Measurements from ENCODE around the gene PPM1E.
"Not testable (repeated sequence)": the region's sequence is repeated elsewhere in the genome, so short reads cannot be mapped to it uniquely, and the experiment has no call there.

PPM1E gene

GRCh38 chr17:58789831-58790230 lies 34.2 kb downstream of the PPM1E start:
- Mint-ChIP-seq H3K27me3 (peaks cover 6% of the 10 kb centered on the region), H3K4me1 (no peaks in the 10 kb centered on the region), H3K27ac (no peak overlapping the region), H3K9me3 (peaks cover 3% of the 10 kb centered on the region), H3K4me3 (no peak overlapping the region), H3K36me3 (no peaks in the 10 kb centered on the region)
- CTCF ChIA-PET = no interaction called here
- no peak for DNase-seq

- H3K9me3 Mint-ChIP-seq, H3K36me3 Mint-ChIP-seq, H3K27me3 Mint-ChIP-seq, DNase-seq, H3K4me1 Mint-ChIP-seq, CTCF ChIA-PET, H3K4me3 Mint-ChIP-seq, H3K27ac Mint-ChIP-seq: not testable (repeated sequence)
Measured at GRCh38 chr17:58794508-58794907, 38.9 kb downstream of the PPM1E start.

DNA sequence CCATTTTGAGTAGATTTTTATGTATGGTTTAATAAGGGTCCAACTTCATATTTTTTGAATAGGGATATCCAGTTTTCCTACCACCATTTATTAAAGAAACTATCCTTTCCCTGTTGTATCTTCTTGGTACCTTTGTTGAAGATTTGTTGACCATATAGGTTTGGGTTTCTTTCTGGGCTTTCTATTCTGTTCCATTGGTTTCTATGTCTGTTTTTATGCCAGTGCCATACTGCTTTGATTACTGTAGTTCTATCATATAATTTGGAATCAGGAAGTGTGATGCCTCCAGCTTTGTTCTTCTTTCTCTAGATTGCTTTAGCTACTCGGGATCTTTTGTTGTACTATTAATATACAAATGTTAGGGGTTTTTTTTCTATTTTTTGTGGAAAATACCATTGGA lies 46.5 kb downstream of the PPM1E start:
- Mint-ChIP-seq H3K36me3 (no peaks in the 10 kb centered on the region), H3K27ac (no peak overlapping the region), H3K27me3 (peaks cover 21% of the 10 kb centered on the region), H3K9me3 (no peaks in the 10 kb centered on the region), H3K4me1 (no peaks in the 10 kb centered on the region), H3K4me3 (no peak overlapping the region)
- DNase-seq = no peak
- CTCF ChIA-PET = no interaction called here

- Mint-ChIP-seq H3K4me3 (no peak overlapping the region), H3K9me3 (no peaks in the 10 kb centered on the region), H3K36me3 (no peaks in the 10 kb centered on the region), H3K27ac (no peak overlapping the region), H3K4me1 (no peaks in the 10 kb centered on the region), H3K27me3 (peaks cover 18% of the 10 kb centered on the region)
- CTCF ChIA-PET = no interaction called here
- DNase-seq = no peak
Measured at GRCh38 chr17:58806046-58806445, 50.4 kb downstream of the PPM1E start.

DNA sequence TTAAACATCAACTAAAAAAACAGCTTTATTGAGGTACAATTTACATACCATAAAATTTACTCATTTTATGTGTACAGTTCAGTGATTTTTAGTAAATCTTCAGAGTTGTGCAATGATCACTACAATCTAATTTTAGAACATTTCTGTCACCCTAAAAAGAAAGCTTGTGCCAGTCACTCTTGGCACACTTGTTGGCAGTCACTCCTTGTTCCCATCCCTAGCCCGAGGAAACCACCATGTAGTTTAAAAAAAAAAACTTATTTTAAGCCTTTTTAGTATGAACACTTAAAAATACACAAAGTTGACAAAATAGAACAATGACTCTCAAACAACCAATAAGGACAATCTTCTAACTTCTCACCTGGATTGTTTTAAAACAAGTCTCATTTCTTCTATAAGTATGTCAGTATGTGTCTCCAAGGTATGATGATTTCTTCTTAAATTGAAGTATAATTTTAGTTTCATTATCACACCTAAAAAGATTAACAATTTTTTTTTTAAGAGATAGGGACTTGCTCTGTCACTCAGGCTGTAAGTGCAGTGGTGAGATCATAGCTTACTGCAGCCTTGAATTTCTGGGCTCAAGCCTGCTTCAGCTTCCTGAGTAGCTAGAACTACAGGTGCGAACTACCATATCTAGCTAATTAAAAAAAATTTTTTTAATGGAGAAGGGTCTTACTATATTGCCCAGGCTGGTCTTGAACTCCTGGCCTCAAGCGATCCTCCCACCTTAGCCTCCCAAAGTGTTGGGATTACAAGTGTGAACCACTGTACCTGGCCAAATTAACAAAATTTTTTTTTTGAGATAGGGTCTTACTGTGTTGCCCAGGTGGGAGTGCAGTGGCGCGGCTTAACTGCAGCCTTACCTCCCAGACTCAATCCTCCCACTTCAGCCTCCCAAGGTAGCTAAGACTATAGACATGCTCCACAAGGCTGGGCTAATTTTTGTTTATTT lies 53.2 kb downstream of the PPM1E start:
- no peak overlapping the region for H3K27ac Mint-ChIP-seq
- CTCF ChIA-PET = no interaction called here
- H3K4me1 Mint-ChIP-seq = no peaks in the 10 kb centered on the region
- H3K36me3 Mint-ChIP-seq = no peaks in the 10 kb centered on the region
- no peak for DNase-seq
- no peaks in the 10 kb centered on the region for H3K9me3 Mint-ChIP-seq
- peaks cover 5% of the 10 kb centered on the region for H3K27me3 Mint-ChIP-seq
- H3K4me3 Mint-ChIP-seq = no peak overlapping the region

DNA sequence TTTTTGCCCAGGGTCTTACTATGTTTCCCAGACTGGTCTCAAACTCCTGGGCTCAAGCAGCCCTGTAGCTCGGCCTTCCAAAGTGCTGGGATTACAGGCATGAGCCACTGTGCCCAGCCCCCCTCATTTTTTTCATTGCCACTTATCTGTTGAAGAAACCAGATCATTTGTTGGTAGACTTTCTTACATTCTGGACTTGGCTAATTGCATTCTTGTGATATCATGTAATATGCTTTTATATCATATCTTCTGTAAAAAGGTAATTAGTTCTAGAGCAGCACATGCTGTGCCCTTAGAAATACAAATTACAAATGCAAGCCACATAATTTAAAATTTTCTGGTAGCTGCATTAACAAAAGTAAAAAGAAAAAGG lies 53.9 kb downstream of the PPM1E start:
- Mint-ChIP-seq H3K4me3 (no peak overlapping the region), H3K4me1 (no peaks in the 10 kb centered on the region), H3K27ac (no peak overlapping the region), H3K36me3 (no peaks in the 10 kb centered on the region), H3K9me3 (no peaks in the 10 kb centered on the region), H3K27me3 (peaks cover 5% of the 10 kb centered on the region)
- DNase-seq = no peak
- CTCF ChIA-PET = no interaction called here

GRCh38 chr17:58811290-58811689 lies 55.6 kb downstream of the PPM1E start:
- Mint-ChIP-seq H3K36me3 (no peaks in the 10 kb centered on the region), H3K9me3 (no peaks in the 10 kb centered on the region), H3K4me3 (no peak overlapping the region), H3K27ac (no peak overlapping the region), H3K27me3 (peaks cover 4% of the 10 kb centered on the region), H3K4me1 (no peaks in the 10 kb centered on the region)
- CTCF ChIA-PET = no interaction called here
- no peak for DNase-seq

- Mint-ChIP-seq H3K4me1 (no peaks in the 10 kb centered on the region), H3K27me3 (no peaks in the 10 kb centered on the region), H3K9me3 (no peaks in the 10 kb centered on the region), H3K27ac (no peak overlapping the region), H3K4me3 (no peak overlapping the region), H3K36me3 (no peaks in the 10 kb centered on the region)
- DNase-seq = no peak
- CTCF ChIA-PET = no interaction called here
Measured at GRCh38 chr17:58813712-58814111, 58.1 kb downstream of the PPM1E start.

GRCh38 chr17:58818654-58819053 lies 63.0 kb downstream of the PPM1E start:
- Mint-ChIP-seq H3K9me3 (no peaks in the 10 kb centered on the region), H3K4me3 (no peak overlapping the region), H3K36me3 (no peaks in the 10 kb centered on the region), H3K4me1 (no peaks in the 10 kb centered on the region), H3K27ac (no peak overlapping the region), H3K27me3 (no peaks in the 10 kb centered on the region)
- CTCF ChIA-PET = no interaction called here
- no peak for DNase-seq

DNA sequence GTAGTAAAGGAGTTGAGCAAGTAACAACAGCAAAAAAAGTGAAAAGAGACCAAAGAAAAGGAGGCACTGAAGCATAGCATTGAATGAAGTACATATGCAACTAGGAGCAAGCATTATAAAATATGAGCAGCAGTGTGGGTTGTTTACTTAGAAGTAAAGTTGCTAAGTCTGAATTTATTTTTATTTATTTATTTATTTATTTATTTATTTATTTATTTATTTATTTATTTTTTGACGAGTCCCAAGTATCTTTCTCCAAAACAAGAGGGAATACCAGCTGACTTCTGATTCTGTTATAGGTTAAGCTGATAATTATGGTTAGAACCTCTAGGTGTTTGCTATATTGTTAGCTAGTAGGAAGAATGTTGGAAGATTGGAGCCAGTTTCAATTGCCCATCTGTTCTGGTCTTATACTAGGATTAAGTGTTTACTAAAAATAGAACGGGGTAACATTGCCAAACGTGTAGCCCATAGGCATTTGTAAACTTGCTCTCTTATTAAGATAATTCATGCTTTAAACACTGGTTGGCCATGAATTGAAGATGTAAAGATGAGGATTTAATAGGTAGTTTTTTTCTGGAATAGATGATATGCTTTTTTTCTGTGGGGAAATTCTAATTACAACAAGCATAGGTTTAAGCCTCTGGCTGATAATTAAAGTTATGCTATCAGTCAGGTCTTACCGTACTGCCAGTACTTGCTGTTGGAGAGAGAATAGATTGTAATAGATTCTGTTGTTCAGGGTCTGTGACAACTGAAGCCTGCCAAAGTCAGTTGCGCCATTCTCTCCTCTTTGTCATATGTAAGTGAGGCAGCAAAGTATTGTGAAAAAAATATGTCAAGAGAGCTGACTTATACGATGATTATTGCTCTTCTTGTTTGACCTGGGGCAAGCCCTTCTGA lies 66.7 kb downstream of the PPM1E start:
- DNase-seq = no peak
- H3K36me3 Mint-ChIP-seq = no peaks in the 10 kb centered on the region

GRCh38 chr17:58823051-58823525 lies 67.4 kb downstream of the PPM1E start:
- Mint-ChIP-seq H3K9me3 (no peaks in the 10 kb centered on the region), H3K36me3 (no peaks in the 10 kb centered on the region)
- CTCF ChIA-PET = no interaction called here

More for the DNA sequence above, 66.7 kb downstream of the PPM1E start:
- Mint-ChIP-seq H3K4me3 (no peak overlapping the region), H3K27ac (no peak overlapping the region), H3K4me1 (no peaks in the 10 kb centered on the region), H3K27me3 (no peaks in the 10 kb centered on the region), H3K9me3 (no peaks in the 10 kb centered on the region)
- CTCF ChIA-PET = interaction anchor here (1.1 kb wide), 1 partner anchor 105 kb away, joined by 3 read pairs; no protein-coding TSS in a partner anchor

GRCh38 chr17:58829172-58829637 lies 73.6 kb downstream of the PPM1E start:
- DNase-seq = no peak
- CTCF ChIA-PET = no interaction called here
- Mint-ChIP-seq H3K27ac (no peak overlapping the region), H3K9me3 (no peaks in the 10 kb centered on the region), H3K4me1 (no peaks in the 10 kb centered on the region), H3K27me3 (peaks cover 8% of the 10 kb centered on the region), H3K4me3 (no peak overlapping the region), H3K36me3 (no peaks in the 10 kb centered on the region)

More at GRCh38 chr17:58823051-58823525, 67.4 kb downstream of the PPM1E start:
- no peaks in the 10 kb centered on the region for H3K27me3 Mint-ChIP-seq
- H3K4me3 Mint-ChIP-seq = no peak overlapping the region
- H3K27ac Mint-ChIP-seq = no peak overlapping the region
- no peaks in the 10 kb centered on the region for H3K4me1 Mint-ChIP-seq
- no peak for DNase-seq

- no peak for DNase-seq
- Mint-ChIP-seq H3K4me1 (no peaks in the 10 kb centered on the region), H3K36me3 (no peaks in the 10 kb centered on the region), H3K27me3 (peaks cover 8% of the 10 kb centered on the region), H3K4me3 (no peak overlapping the region), H3K27ac (no peak overlapping the region), H3K9me3 (no peaks in the 10 kb centered on the region)
- CTCF ChIA-PET = no interaction called here
Measured at GRCh38 chr17:58831780-58832179, 76.1 kb downstream of the PPM1E start.

DNA sequence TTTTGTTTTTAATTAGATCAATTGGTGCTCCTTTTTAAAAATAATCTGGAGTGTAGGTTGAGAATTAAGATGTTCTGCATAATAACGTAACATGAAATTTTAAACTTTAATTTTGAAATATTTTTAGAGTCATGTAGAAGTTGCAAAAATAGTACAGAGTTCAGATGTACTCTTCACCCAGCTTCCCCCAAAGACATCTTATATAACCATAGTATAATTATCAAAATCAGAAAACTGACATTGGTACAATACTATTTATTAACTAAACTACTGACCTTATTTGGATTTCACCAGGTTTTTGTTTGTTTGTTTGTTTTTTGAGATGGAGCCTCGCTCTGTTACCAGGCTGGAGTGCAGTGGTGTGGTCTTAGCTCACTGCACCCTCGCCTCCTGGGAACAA lies 76.9 kb downstream of the PPM1E start:
- H3K9me3 Mint-ChIP-seq = no peaks in the 10 kb centered on the region
- no peaks in the 10 kb centered on the region for H3K4me1 Mint-ChIP-seq
- peaks cover 8% of the 10 kb centered on the region for H3K27me3 Mint-ChIP-seq
- no peak overlapping the region for H3K4me3 Mint-ChIP-seq
- no peak for DNase-seq
- CTCF ChIA-PET = interaction anchor here (0.6 kb wide), 1 partner anchor 1762 kb away, joined by 3 read pairs; no protein-coding TSS in a partner anchor
- no peak overlapping the region for H3K27ac Mint-ChIP-seq
- H3K36me3 Mint-ChIP-seq = no peaks in the 10 kb centered on the region
